Skeletal muscle tissue (tissue), 4 donors: ENCODE measurements around the gene SORT1. TPM values are rescaled to one million over a fixed set of nuclear protein-coding genes. Genes with fewer than 3 reads are reported as not detected.

ENCODE experiments used
- H3K27ac ChIP-seq: one replicate; pipeline ENCODE4 v1.7.0; 2013; ENCODE audit warnings: mild to moderate bottlenecking, low read depth, low read length, inconsistent platforms
- H3K27me3 ChIP-seq, 3 donors: one replicate each; pipeline ENCODE4 v1.7.0; 2013; ENCODE audit warnings: low read length in 3 of 3; ENCODE audit not compliant: control insufficient read depth in 3 of 3, insufficient read depth in 3 of 3
- H3K36me3 ChIP-seq, 3 donors: one replicate each; pipeline ENCODE4 v1.7.0; 2013; ENCODE audit warnings: low read length in 3 of 3; ENCODE audit not compliant: control insufficient read depth in 3 of 3, insufficient read depth in 3 of 3
- H3K4me1 ChIP-seq, 3 donors: one replicate each; pipeline ENCODE4 v1.7.0; 2013; ENCODE audit warnings: low read length in 3 of 3, mild to moderate bottlenecking in 3 of 3; ENCODE audit not compliant: control insufficient read depth in 3 of 3, insufficient read depth in 3 of 3
- H3K4me3 ChIP-seq, 3 donors: one replicate each; pipeline ENCODE4 v1.7.0; 2013; ENCODE audit warnings: low read length in 3 of 3
- H3K9ac ChIP-seq, 3 donors: one replicate each; pipeline ENCODE4 v1.7.0; 2013; ENCODE audit warnings: low read length in 3 of 3, mild to moderate bottlenecking in 3 of 3, moderate library complexity in 2 of 3, low read depth in 1 of 3
- H3K9me3 ChIP-seq, 3 donors: one replicate each; pipeline ENCODE4 v1.7.0; 2013; ENCODE audit warnings: low read length in 3 of 3; ENCODE audit not compliant: control insufficient read depth in 3 of 3
- total RNA-seq: library from RNA; depleted of rRNA; stranded (reverse); fragments of >200 nt; gene quantifications from one replicate; pipeline ENCODE4 v1.2.3, GENCODE V29; 2014
- donor health status: Osteomylitis.

Gene SORT1
- total RNA-seq, 1 donor from 2014 or later: 22.4 TPM

GRCh38 chr1:109369167-109369746 is 28.5 kb downstream of the SORT1 start:
- Histone ChIP-seq H3K27me3 (no peaks in the 10 kb centered on the region), H3K27ac (peak overlapping the region; percentile 17), H3K9ac (no peak overlapping the region), H3K4me1 (peaks cover 21 to 51% (median 32%) of the 10 kb centered on the region in 3 donors), H3K4me3 (no peak overlapping the region), H3K36me3 (peaks cover 16 to 26% (median 20%) of the 10 kb centered on the region in 3 donors), H3K9me3 (no peaks in the 10 kb centered on the region)

GRCh38 chr1:109368464-109368863 is 29.3 kb downstream of the SORT1 start:
- Histone ChIP-seq H3K9ac (no peak overlapping the region), H3K27ac (peak overlapping the region; percentile 17), H3K36me3 (peaks cover 16 to 26% (median 20%) of the 10 kb centered on the region in 3 donors), H3K9me3 (no peaks in the 10 kb centered on the region), H3K27me3 (no peaks in the 10 kb centered on the region), H3K4me3 (no peak overlapping the region), H3K4me1 (peaks cover 28 to 55% (median 39%) of the 10 kb centered on the region in 3 donors)

- no peaks in the 10 kb centered on the region for H3K27me3 ChIP-seq
- H3K27ac ChIP-seq: no peak overlapping the region
- no peak overlapping the region for H3K4me3 ChIP-seq
- H3K9ac ChIP-seq: no peak overlapping the region
- H3K4me1 ChIP-seq: peaks cover 25 to 52% (median 37%) of the 10 kb centered on the region in 3 donors
- peaks cover 16 to 26% (median 20%) of the 10 kb centered on the region in 3 donors for H3K36me3 ChIP-seq
- H3K9me3 ChIP-seq: no peaks in the 10 kb centered on the region
Measured at GRCh38 chr1:109367626-109368025, 30.1 kb downstream of the SORT1 start.

- Histone ChIP-seq H3K4me1 (peaks cover 19 to 41% (median 27%) of the 10 kb centered on the region in 3 donors), H3K27me3 (no peaks in the 10 kb centered on the region), H3K27ac (no peak overlapping the region), H3K4me3 (no peak overlapping the region), H3K9ac (no peak overlapping the region), H3K9me3 (no peaks in the 10 kb centered on the region), H3K36me3 (peaks cover 16 to 26% (median 20%) of the 10 kb centered on the region in 3 donors)
Measured at GRCh38 chr1:109365642-109366204, 32.0 kb downstream of the SORT1 start.

- Histone ChIP-seq H3K4me1 (peaks cover 19 to 22% (median 19%) of the 10 kb centered on the region in 3 donors), H3K36me3 (peaks cover 8 to 12% (median 8%) of the 10 kb centered on the region in 3 donors), H3K27ac (no peak overlapping the region), H3K4me3 (no peak overlapping the region), H3K27me3 (no peaks in the 10 kb centered on the region), H3K9me3 (no peaks in the 10 kb centered on the region), H3K9ac (no peak overlapping the region)
Measured at GRCh38 chr1:109361649-109362048, 36.1 kb downstream of the SORT1 start.

GRCh38 chr1:109361069-109361468 is 36.6 kb downstream of the SORT1 start:
- Histone ChIP-seq H3K4me3 (no peak overlapping the region), H3K9me3 (no peaks in the 10 kb centered on the region), H3K27ac (no peak overlapping the region), H3K4me1 (peaks cover 19 to 22% (median 19%) of the 10 kb centered on the region in 3 donors), H3K9ac (no peak overlapping the region), H3K36me3 (peaks cover 5 to 8% (median 6%) of the 10 kb centered on the region in 3 donors), H3K27me3 (no peaks in the 10 kb centered on the region)

- H3K27ac ChIP-seq: no peak overlapping the region
- H3K4me3 ChIP-seq: no peak overlapping the region
- H3K4me1 ChIP-seq: peaks cover 6 to 10% (median 6%) of the 10 kb centered on the region in 3 donors
- no peak overlapping the region for H3K9ac ChIP-seq
- no peaks in the 10 kb centered on the region for H3K27me3 ChIP-seq
- H3K9me3 ChIP-seq: no peaks in the 10 kb centered on the region
- H3K36me3 ChIP-seq: peaks cover 5 to 17% (median 15%) of the 10 kb centered on the region in 3 donors
Measured at GRCh38 chr1:109357616-109358015, 40.1 kb downstream of the SORT1 start.

GRCh38 chr1:109356915-109357314 is 40.8 kb downstream of the SORT1 start:
- Histone ChIP-seq H3K9me3 (no peaks in the 10 kb centered on the region), H3K4me3 (no peak overlapping the region), H3K9ac (no peak overlapping the region), H3K27ac (no peak overlapping the region), H3K27me3 (no peaks in the 10 kb centered on the region), H3K36me3 (peaks cover 9 to 23% (median 21%) of the 10 kb centered on the region in 3 donors), H3K4me1 (peaks cover 4 to 8% (median 4%) of the 10 kb centered on the region in 3 donors)

GRCh38 chr1:109356505-109356904 is 41.2 kb downstream of the SORT1 start:
- no peaks in the 10 kb centered on the region for H3K9me3 ChIP-seq
- no peak overlapping the region for H3K27ac ChIP-seq
- H3K36me3 ChIP-seq: peaks cover 13 to 27% (median 26%) of the 10 kb centered on the region in 3 donors
- no peaks in the 10 kb centered on the region for H3K27me3 ChIP-seq
- H3K9ac ChIP-seq: no peak overlapping the region
- no peak overlapping the region for H3K4me3 ChIP-seq
- H3K4me1 ChIP-seq: peaks cover 0 to 5% (median under 1%) of the 10 kb centered on the region in 3 donors

- peaks cover 0 to 2% (median 0%) of the 10 kb centered on the region in 3 donors for H3K4me1 ChIP-seq
- H3K9ac ChIP-seq: no peak overlapping the region
- no peak overlapping the region for H3K4me3 ChIP-seq
- H3K27me3 ChIP-seq: no peaks in the 10 kb centered on the region
- H3K27ac ChIP-seq: no peak overlapping the region
- H3K36me3 ChIP-seq: peaks cover 20 to 41% (median 39%) of the 10 kb centered on the region in 3 donors
- H3K9me3 ChIP-seq: no peaks in the 10 kb centered on the region
Measured at GRCh38 chr1:109354929-109355328, 42.8 kb downstream of the SORT1 start.
